Measurements from ENCODE around the gene TLE6. TPM values are rescaled to one million over a fixed set of nuclear protein-coding genes. Genes with fewer than 3 reads are reported as not detected.
"Not testable (repeated sequence)": the region's sequence is repeated elsewhere in the genome, so short reads cannot be mapped to it uniquely, and the experiment has no call there.

Gene TLE6
- 3.4 and 5.0 TPM in 2 replicates for total RNA-seq (2014; rRNA removed; shearing (Covaris generic); ENCODE audit: low replicate concordance)

DNA sequence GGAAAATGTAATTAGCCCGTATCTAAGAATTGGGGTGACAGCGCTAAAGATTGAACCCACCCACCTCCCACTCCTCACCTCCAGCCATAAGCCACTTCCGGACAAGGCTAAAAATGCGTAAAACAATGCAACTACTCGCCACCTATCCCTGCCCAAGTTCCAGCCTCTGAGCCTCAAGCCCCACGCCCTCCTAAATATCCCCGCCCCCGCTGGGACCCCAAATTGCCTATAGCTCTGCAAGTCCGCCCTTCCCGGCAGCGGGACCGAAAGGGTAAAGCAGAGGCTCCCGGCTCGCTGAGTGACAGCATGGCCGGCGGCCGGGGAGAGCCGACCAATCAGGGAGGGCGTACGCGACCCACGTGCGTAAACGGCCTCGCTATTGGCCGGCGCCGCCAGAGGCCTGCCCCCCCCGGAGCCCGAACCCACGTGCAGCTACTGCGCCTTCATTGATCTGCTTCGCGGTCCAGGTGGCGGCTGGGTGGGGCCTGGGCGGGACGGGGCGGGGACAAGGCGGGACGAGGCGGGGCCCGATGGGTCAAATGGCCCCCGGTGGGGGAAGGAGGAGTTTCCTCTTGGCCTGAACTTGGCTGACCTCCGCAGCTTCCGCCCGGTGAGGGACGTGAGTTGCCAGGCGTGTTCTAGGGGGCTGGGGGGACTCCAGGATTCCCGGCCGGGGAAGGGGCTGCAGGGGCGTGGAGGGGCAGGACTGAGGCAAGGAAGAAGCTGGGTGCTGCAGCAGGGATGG, at the start of gene TLE6:
Gene TLE6 (plus strand): TSS at position 564 of the 745 bp plus-strand sequence. CDS start 670 bp downstream, outside the sequence.
- Histone ChIP-seq H4K20me1 (ENCODE audit: insufficient read depth, low read depth, low read length) (no peaks in the 10 kb centered on the region), H3K36me3 (ENCODE audit: insufficient read depth, low read length) (no peaks in the 10 kb centered on the region), H3K4me3 (ENCODE audit: low read length) (peak within 1 kb of the TSS; percentile 56), H3K27me3 (ENCODE audit: low read length) (no peaks in the 10 kb centered on the region), H3K9me3 (ENCODE audit: low read length) (no peaks in the 10 kb centered on the region), H3K79me2 (ENCODE audit: low read length) (no peaks in the 10 kb centered on the region), H2AFZ (ENCODE audit: low read length) (peak within 1 kb of the TSS; percentile 65; the same call in 1 of the 2 replicates), H3K9me2 (replicated peaks; ENCODE audit: insufficient read depth, low read length) (no peaks in the 10 kb centered on the region), H3K9ac (ENCODE audit: low read length) (peak within 1 kb of the TSS; percentile 58), H3K27ac (ENCODE audit: low read length) (no peak within 1 kb of the TSS), H3K4me2 (ENCODE audit: low read depth, low read length, poor library complexity, severe bottlenecking) (peak within 1 kb of the TSS; percentile 69), H3K4me1 (ENCODE audit: low read length) (peaks cover 14% of the 10 kb centered on the region)
- peak; percentile 99 for DNase-seq

DNA sequence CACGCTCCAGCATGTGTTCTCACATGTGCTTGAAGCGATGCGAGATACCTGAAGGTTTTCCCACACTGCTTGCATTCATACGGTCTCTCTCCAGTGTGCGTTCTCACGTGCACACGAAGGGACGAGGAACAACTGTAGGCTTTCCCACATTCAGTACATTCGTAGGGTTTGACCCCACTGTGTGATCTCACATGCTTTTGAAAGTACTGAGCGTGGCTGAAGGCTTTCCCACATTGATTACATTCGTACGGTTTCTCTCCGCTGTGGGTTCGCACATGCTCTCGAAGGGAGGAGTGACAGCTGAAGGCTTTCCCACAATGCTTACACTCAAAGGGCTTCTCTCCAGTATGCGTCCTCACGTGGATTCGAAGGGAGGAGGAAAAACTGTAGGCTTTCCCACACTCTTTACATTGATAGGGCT, 43.9 kb upstream of the TLE6 start:
- Histone ChIP-seq H3K9ac (ENCODE audit: low read length) (no peak overlapping the region), H3K4me1 (ENCODE audit: low read length) (no peaks in the 10 kb centered on the region), H2AFZ (ENCODE audit: low read length) (no peak overlapping the region), H3K27ac (ENCODE audit: low read length) (no peak overlapping the region), H3K9me3 (ENCODE audit: low read length) (peaks cover 17% of the 10 kb centered on the region), H3K36me3 (ENCODE audit: insufficient read depth, low read length) (no peaks in the 10 kb centered on the region), H3K4me2 (ENCODE audit: low read depth, low read length, poor library complexity, severe bottlenecking) (no peak overlapping the region), H3K27me3 (ENCODE audit: low read length) (no peaks in the 10 kb centered on the region), H3K9me2 (replicated peaks; ENCODE audit: insufficient read depth, low read length) (no peaks in the 10 kb centered on the region), H3K4me3 (ENCODE audit: low read length) (no peak overlapping the region), H3K79me2 (ENCODE audit: low read length) (no peaks in the 10 kb centered on the region), H4K20me1 (ENCODE audit: insufficient read depth, low read depth, low read length) (no peaks in the 10 kb centered on the region)
- DNase-seq = no peak

DNA sequence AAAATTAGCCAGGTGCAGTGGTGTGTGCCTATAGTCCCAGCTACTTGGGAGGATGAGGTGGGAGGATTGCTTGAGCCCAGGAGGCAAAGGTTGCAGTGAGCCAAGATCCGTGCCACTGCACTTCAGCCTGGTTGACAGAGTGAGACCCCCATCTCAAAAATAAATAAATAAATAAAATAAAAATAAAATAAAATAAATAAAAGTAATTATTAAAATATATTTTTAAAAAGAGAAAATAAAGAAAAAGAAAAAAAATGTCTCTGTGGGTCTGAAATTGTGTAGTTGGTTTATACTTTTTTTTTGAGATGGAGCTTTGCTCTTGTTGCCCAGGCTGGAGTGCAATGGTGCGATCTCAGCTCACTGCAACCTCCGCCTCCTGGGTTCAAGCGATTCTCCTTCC, 41.5 kb upstream of the TLE6 start:
- H3K9ac ChIP-seq (ENCODE audit: low read length); DNase-seq; H3K27ac ChIP-seq (ENCODE audit: low read length): not testable (repeated sequence)

DNA sequence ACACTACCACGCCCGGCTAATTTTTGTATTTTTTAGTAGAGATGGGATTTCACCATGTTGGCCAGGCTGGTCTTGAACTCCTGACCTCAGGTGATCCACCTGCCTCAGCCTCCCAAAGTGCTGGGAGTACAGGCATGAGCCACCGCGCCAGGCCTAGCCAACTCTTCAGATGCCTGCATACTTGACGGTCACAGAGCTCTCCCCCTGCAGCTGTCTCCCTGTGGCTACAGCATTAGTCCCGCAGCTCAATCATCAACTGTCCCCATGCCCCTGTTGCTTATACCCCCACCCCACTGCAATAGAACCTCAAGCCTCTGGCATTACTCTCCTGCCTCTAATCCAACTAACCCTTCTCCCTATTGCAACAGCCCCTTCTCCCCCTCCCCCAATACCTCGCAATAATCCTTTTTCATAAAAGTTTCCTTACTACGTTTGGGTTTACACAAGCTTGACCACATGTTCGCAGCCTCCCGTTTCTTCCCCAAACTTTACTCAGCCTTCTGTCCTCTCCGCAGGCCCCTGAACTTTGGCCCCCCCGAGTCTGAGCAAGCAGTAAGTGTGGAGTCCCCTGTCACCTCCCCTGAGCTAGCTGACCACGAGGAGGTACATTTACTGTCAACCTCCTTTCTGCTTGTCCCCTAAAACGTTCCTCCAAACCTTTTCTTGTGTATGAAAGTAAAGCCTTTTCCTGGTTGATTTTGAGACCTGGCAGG, 34.3 kb upstream of the TLE6 start:
- no peaks in the 10 kb centered on the region for H3K9me2 ChIP-seq (replicated peaks; ENCODE audit: insufficient read depth, low read length)
- no peak overlapping the region for H3K4me3 ChIP-seq (ENCODE audit: low read length)
- no peak overlapping the region for H3K9ac ChIP-seq (ENCODE audit: low read length)
- no peaks in the 10 kb centered on the region for H3K27me3 ChIP-seq (ENCODE audit: low read length)
- DNase-seq = no peak
- no peak overlapping the region for H2AFZ ChIP-seq (ENCODE audit: low read length)
- H3K9me3 ChIP-seq (ENCODE audit: low read length) = no peaks in the 10 kb centered on the region
- no peaks in the 10 kb centered on the region for H3K4me1 ChIP-seq (ENCODE audit: low read length)
- H4K20me1 ChIP-seq (ENCODE audit: insufficient read depth, low read depth, low read length) = no peaks in the 10 kb centered on the region
- H3K79me2 ChIP-seq (ENCODE audit: low read length) = no peaks in the 10 kb centered on the region
- no peaks in the 10 kb centered on the region for H3K36me3 ChIP-seq (ENCODE audit: insufficient read depth, low read length)
- H3K27ac ChIP-seq (ENCODE audit: low read length) = no peak overlapping the region
- H3K4me2 ChIP-seq (ENCODE audit: low read depth, low read length, poor library complexity, severe bottlenecking) = no peak overlapping the region

More for the DNA sequence above, 41.5 kb upstream of the TLE6 start:
- not testable (repeated sequence) for H3K79me2 ChIP-seq (ENCODE audit: low read length); H3K36me3 ChIP-seq (ENCODE audit: insufficient read depth, low read length); H3K4me2 ChIP-seq (ENCODE audit: low read depth, low read length, poor library complexity, severe bottlenecking); H3K4me1 ChIP-seq (ENCODE audit: low read length); H3K4me3 ChIP-seq (ENCODE audit: low read length); H3K27me3 ChIP-seq (ENCODE audit: low read length); H2AFZ ChIP-seq (ENCODE audit: low read length); H4K20me1 ChIP-seq (ENCODE audit: insufficient read depth, low read depth, low read length); H3K9me2 ChIP-seq (replicated peaks; ENCODE audit: insufficient read depth, low read length)
- peaks cover 17% of the 10 kb centered on the region for H3K9me3 ChIP-seq (ENCODE audit: low read length)

DNA sequence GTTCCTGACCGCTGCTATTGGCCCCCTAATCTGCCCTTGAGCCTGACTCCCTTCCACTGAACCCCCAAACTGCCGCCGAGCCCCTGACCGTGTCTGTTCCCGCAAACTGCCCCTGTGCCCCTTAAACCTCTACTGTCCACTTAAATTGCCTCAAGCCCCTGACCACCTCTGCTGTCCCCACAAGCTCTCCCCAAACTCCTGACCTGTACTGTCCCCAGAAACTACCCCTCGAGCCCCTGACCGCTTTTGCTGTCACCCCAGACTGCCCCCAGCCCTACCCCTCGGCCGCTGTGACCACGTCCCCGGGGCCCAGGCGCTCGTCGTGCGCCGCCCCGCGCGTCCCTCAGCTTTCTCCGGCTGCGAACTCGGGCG, 33.0 kb upstream of the TLE6 start:
- peaks cover 1% of the 10 kb centered on the region; the same call in 1 of the 2 replicates for H3K79me2 ChIP-seq (ENCODE audit: low read length)
- H3K27me3 ChIP-seq (ENCODE audit: low read length) = no peaks in the 10 kb centered on the region
- H3K4me2 ChIP-seq (ENCODE audit: low read depth, low read length, poor library complexity, severe bottlenecking) = no peak overlapping the region
- no peak overlapping the region for H2AFZ ChIP-seq (ENCODE audit: low read length)
- DNase-seq = no peak
- no peak overlapping the region for H3K9ac ChIP-seq (ENCODE audit: low read length)
- no peak overlapping the region for H3K27ac ChIP-seq (ENCODE audit: low read length)
- H3K4me3 ChIP-seq (ENCODE audit: low read length) = no peak overlapping the region
- H4K20me1 ChIP-seq (ENCODE audit: insufficient read depth, low read depth, low read length) = no peaks in the 10 kb centered on the region
- no peaks in the 10 kb centered on the region for H3K36me3 ChIP-seq (ENCODE audit: insufficient read depth, low read length)
- peaks cover 2% of the 10 kb centered on the region; the same call in 1 of the 2 replicates for H3K4me1 ChIP-seq (ENCODE audit: low read length)
- no peaks in the 10 kb centered on the region for H3K9me3 ChIP-seq (ENCODE audit: low read length)
- H3K9me2 ChIP-seq (replicated peaks; ENCODE audit: insufficient read depth, low read length) = no peaks in the 10 kb centered on the region

DNA sequence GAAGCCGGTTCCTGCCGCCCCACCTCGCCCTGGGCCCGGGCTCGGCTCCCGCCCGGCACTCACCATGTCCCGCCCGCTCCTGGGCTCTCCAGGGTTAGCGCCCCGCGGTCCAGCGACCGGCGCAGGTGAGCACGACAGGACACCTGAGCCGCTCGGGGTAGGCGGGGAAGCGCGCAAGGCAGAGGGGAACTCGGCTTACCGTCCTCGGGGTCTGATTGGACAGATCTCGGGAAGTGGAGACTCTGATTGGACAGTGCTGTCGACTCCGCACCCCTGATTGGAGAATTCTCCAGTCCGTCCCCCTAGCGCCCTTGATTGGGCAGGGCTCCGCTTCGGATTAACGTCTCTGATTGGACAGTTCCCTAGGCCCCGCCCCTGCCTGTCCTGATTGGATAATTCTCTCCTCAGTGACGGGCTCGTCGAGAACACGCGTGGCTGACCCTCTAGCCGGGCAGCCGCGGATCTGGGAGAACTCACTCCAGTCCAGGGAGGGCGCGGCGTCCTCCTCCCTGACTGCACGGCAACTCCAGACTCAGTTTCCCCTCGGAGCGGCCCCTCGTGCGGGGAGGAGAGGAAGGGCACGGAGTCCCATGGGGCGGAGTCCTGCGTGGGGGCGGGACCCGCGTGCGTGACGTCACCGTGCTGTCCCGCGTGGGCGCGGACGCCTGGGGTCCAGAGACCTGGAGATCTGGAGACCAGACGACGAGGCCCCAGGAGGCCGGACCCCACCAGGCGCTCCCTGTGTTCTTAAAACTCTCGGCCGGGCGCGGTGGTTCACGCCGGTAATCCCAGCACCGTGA, 32.4 kb upstream of the TLE6 start, which contains the start of gene ZNF77:
Gene ZNF77 (minus strand): TSS at position 197 of the 800 bp plus-strand sequence. CDS start 131 bp downstream, at position 66.
- Histone ChIP-seq H2AFZ (ENCODE audit: low read length) (no peak within 1 kb of the TSS), H3K9me2 (replicated peaks; ENCODE audit: insufficient read depth, low read length) (no peaks in the 10 kb centered on the region), H3K79me2 (ENCODE audit: low read length) (peaks cover 7% of the 10 kb centered on the region), H3K9ac (ENCODE audit: low read length) (no peak within 1 kb of the TSS), H4K20me1 (ENCODE audit: insufficient read depth, low read depth, low read length) (no peaks in the 10 kb centered on the region), H3K4me1 (ENCODE audit: low read length) (peaks cover 5% of the 10 kb centered on the region; the same call in 1 of the 2 replicates), H3K4me2 (ENCODE audit: low read depth, low read length, poor library complexity, severe bottlenecking) (no peak within 1 kb of the TSS), H3K9me3 (ENCODE audit: low read length) (no peaks in the 10 kb centered on the region), H3K27me3 (ENCODE audit: low read length) (no peaks in the 10 kb centered on the region), H3K4me3 (ENCODE audit: low read length) (no peak within 1 kb of the TSS), H3K27ac (ENCODE audit: low read length) (no peak within 1 kb of the TSS), H3K36me3 (ENCODE audit: insufficient read depth, low read length) (no peaks in the 10 kb centered on the region)
- DNase-seq = peak; percentile 43

DNA sequence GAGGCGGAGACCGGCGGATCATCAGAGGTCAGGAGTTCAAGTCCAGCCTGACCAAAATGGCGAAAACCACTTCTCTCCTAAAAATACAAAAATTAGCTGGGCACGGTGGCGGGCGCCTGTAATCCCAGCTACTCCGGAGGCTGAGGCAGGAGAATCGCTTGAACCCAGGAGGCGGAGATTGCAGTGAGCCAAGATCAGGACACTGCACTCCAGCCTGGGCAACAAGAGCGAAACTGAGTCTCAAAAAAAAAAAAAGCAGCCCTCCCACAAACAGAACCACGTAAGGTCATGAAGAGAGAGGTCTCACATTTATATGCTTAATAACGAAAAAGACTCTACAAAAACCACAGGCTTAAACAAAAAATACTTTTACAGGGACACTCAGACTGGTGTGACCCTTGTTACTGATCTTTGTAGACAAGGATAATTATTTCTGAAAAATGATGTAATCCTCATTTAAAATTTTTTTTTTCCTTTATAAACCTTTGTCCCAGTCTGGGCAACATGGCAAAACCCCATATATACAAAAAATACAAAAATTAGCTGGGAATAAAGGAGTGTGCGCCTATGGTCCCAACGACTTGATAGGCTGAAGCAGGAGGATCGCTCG, 31.7 kb upstream of the TLE6 start:
- Histone ChIP-seq H3K27ac (ENCODE audit: low read length) (no peak overlapping the region), H3K9me2 (replicated peaks; ENCODE audit: insufficient read depth, low read length) (no peaks in the 10 kb centered on the region), H4K20me1 (ENCODE audit: insufficient read depth, low read depth, low read length) (no peaks in the 10 kb centered on the region), H3K4me3 (ENCODE audit: low read length) (no peak overlapping the region), H3K79me2 (ENCODE audit: low read length) (peaks cover 10% of the 10 kb centered on the region), H3K4me1 (ENCODE audit: low read length) (peaks cover 5% of the 10 kb centered on the region; the same call in 1 of the 2 replicates), H3K9ac (ENCODE audit: low read length) (no peak overlapping the region), H3K27me3 (ENCODE audit: low read length) (no peaks in the 10 kb centered on the region), H3K9me3 (ENCODE audit: low read length) (no peaks in the 10 kb centered on the region), H3K36me3 (ENCODE audit: insufficient read depth, low read length) (no peaks in the 10 kb centered on the region), H2AFZ (ENCODE audit: low read length) (no peak overlapping the region), H3K4me2 (ENCODE audit: low read depth, low read length, poor library complexity, severe bottlenecking) (no peak overlapping the region)
- no peak for DNase-seq
